IMR-90 (cell line): ENCODE measurements around the gene AKT2. TPM values are rescaled to one million over a fixed set of nuclear protein-coding genes. Genes with fewer than 3 reads are reported as not detected.

Source experiments
- ATAC-seq: fragments of 200-7000 bp; cut with Tn5 transposase; 2 replicates; pipeline ENCODE4 v1.9.1; 2020; ENCODE audit warnings: low read depth, mild to moderate bottlenecking, moderate library complexity
- BruUV-seq: library from RNA; stranded (reverse); fragments of 400-500 nt; replicated peaks from 2 replicates; lab custom pipeline; 2021; lab: Mats Ljungman, UMichigan
- CTCF ChIA-PET: fragments of 300-600 bp; formaldehyde crosslinking; extraction: SDS; loops from one replicate; lab custom pipeline; 2021; ENCODE audit warnings: antibody characterized with exemption; lab: Yijun Ruan, JAX
- POLR2A ChIA-PET: fragments of 300-600 bp; sonication (Branson Sonifier 250); formaldehyde crosslinking; loops from one replicate; lab custom pipeline; 2022; ENCODE audit warnings: antibody characterized with exemption; ENCODE audit not compliant: unreplicated experiment; lab: Charles Lee
- DNase-seq: peaks from one replicate; pipeline ENCODE4 v3.0.0; 2013
- H2AFZ ChIP-seq: replicated peaks from 2 replicates; pipeline ENCODE3; 2013; ENCODE audit warnings: low read length, mild to moderate bottlenecking; ENCODE audit not compliant: poor library complexity
- H2AK5ac ChIP-seq: 2 replicates; pipeline ENCODE4 v1.6.1; 2013; ENCODE audit warnings: low read depth, low read length, inconsistent platforms
- H2AK9ac ChIP-seq: replicated peaks from 2 replicates; pipeline ENCODE3; 2013; ENCODE audit warnings: mild to moderate bottlenecking, low read depth, low read length, moderate library complexity; ENCODE audit not compliant: poor library complexity
- H2BK120ac ChIP-seq: 2 replicates; pipeline ENCODE4 v1.6.1; 2013; ENCODE audit warnings: low read depth, low read length, inconsistent platforms
- H2BK15ac ChIP-seq: 3 replicates; pipeline ENCODE4 v1.6.1; 2013; ENCODE audit warnings: low read depth, low read length, inconsistent platforms
- H2BK20ac ChIP-seq: 2 replicates; pipeline ENCODE4 v1.6.1; 2013; ENCODE audit warnings: low read depth, mild to moderate bottlenecking, inconsistent platforms, low read length, moderate library complexity
- H2BK5ac ChIP-seq: 2 replicates; pipeline ENCODE4 v1.6.1; 2013; ENCODE audit warnings: mild to moderate bottlenecking, low read depth, low read length, inconsistent platforms; ENCODE audit not compliant: poor library complexity, severe bottlenecking
- H3K14ac ChIP-seq: replicated peaks from 2 replicates; pipeline ENCODE4 v1.6.1; 2013; ENCODE audit warnings: low read depth, low read length, inconsistent platforms
- H3K18ac ChIP-seq: 2 replicates; pipeline ENCODE4 v1.6.1; 2013; ENCODE audit warnings: low read depth, low read length, control low read depth
- H3K23ac ChIP-seq: 2 replicates; pipeline ENCODE4 v1.6.1; 2013; ENCODE audit warnings: low read depth, low read length, inconsistent platforms
- H3K27ac ChIP-seq: 2 replicates; pipeline ENCODE4 v1.5.1; 2013; ENCODE audit warnings: mild to moderate bottlenecking, control low read depth, low read length; ENCODE audit not compliant: insufficient read depth
- H3K27me3 ChIP-seq: 2 replicates; pipeline ENCODE4 v1.6.1; 2013; ENCODE audit warnings: low read length; ENCODE audit not compliant: control insufficient read depth, insufficient read depth
- H3K36me3 ChIP-seq: 2 replicates; pipeline ENCODE4 v1.6.1; 2013; ENCODE audit warnings: low read length, mixed read lengths; ENCODE audit not compliant: control insufficient read depth, insufficient read depth
- H3K4ac ChIP-seq: 2 replicates; pipeline ENCODE4 v1.6.1; 2013; ENCODE audit warnings: low read depth, low read length, inconsistent platforms
- H3K4me1 ChIP-seq: 2 replicates; pipeline ENCODE4 v1.6.1; 2013; ENCODE audit warnings: low read length, mixed read lengths; ENCODE audit not compliant: control insufficient read depth, insufficient read depth
- H3K4me2 ChIP-seq: 2 replicates; pipeline ENCODE4 v1.6.1; 2013; ENCODE audit warnings: low read depth, mild to moderate bottlenecking, control low read depth, low read length, moderate library complexity
- H3K4me3 ChIP-seq: 2 replicates; pipeline ENCODE4 v1.5.1; 2013; ENCODE audit warnings: low read depth, mild to moderate bottlenecking, control low read depth, low read length, moderate library complexity; ENCODE audit not compliant: insufficient read depth
- H3K56ac ChIP-seq: 2 replicates; pipeline ENCODE4 v1.6.1; 2013; ENCODE audit warnings: low read length, inconsistent platforms; ENCODE audit not compliant: insufficient read depth; ENCODE audit errors: extremely low read depth
- H3K79me1 ChIP-seq, 2 experiments: 2 replicates each; pipeline ENCODE4 v1.6.1; 2013; ENCODE audit warnings: low read length in 2 of 2, inconsistent platforms in 1 of 2, low read depth in 1 of 2
- H3K9ac ChIP-seq: 2 replicates; pipeline ENCODE4 v1.6.1; 2013; ENCODE audit warnings: low read depth, low read length, control low read depth
- H3K9me1 ChIP-seq: 2 replicates; pipeline ENCODE4 v1.6.1; 2013; ENCODE audit warnings: low read length, inconsistent platforms; ENCODE audit not compliant: insufficient read depth
- H3K9me3 ChIP-seq: 2 replicates; pipeline ENCODE4 v1.6.1; 2013; ENCODE audit warnings: low read length; ENCODE audit not compliant: control insufficient read depth, insufficient read depth
- H4K20me1 ChIP-seq: 2 replicates; pipeline ENCODE4 v1.6.1; 2013; ENCODE audit warnings: low read length, inconsistent platforms; ENCODE audit not compliant: insufficient read depth
- H4K5ac ChIP-seq: 2 replicates; pipeline ENCODE4 v1.6.1; 2013; ENCODE audit warnings: mild to moderate bottlenecking, low read depth, low read length, control low read depth
- H4K8ac ChIP-seq, 2 experiments: 2 replicates each; pipeline ENCODE4 v1.6.1; 2013; ENCODE audit warnings: low read depth in 2 of 2, low read length in 2 of 2, control low read depth in 1 of 2, inconsistent platforms in 1 of 2
- H4K91ac ChIP-seq: 2 replicates; pipeline ENCODE4 v1.6.1; 2013; ENCODE audit warnings: low read depth, low read length, inconsistent platforms; ENCODE audit not compliant: insufficient read depth
- MAFK ChIP-seq: IDR thresholded peaks from 2 replicates; pipeline ENCODE4 v1.6.1; 2012; ENCODE audit warnings: low read depth, low read length, improper control_type of control experiment
- NFE2L2 ChIP-seq: fragments of 150-350 bp; IDR thresholded peaks from 2 replicates; pipeline ENCODE4 v1.6.1; 2016; ENCODE audit warnings: low read depth, mild to moderate bottlenecking, low read length
- POLR2A ChIP-seq: IDR thresholded peaks from 2 replicates; pipeline ENCODE4 v1.6.1; 2012; ENCODE audit warnings: mild to moderate bottlenecking, low read depth, low read length
- WGBS, 2 experiments: methylation state at CpG; one replicate each; pipeline versions ENCODE4 v1.1.5 to v1.1.7; 2013; ENCODE audit warnings: missing lambda C conversion rate in 2 of 2; ENCODE audit not compliant: insufficient read length in 1 of 2; ENCODE audit errors: extremely low coverage in 2 of 2; 5-methylcytosine and 5-hydroxymethylcytosine counted together
- dilution Hi-C: fragments of 300-500 bp; cut with HindIII; formaldehyde crosslinking; loops from one replicate; pipeline ENCODE4 v1.14.3; 2018; ENCODE audit warnings: low sequenced_read_pairs; ENCODE audit not compliant: unreplicated experiment
- in situ Hi-C: fragments of 300-500 bp; cut with MboI; formaldehyde crosslinking; loops from 3 replicates; pipeline ENCODE4 v1.14.3; 2019; ENCODE audit warnings: low sequenced_read_pairs, inconsistent platforms, mixed read lengths
- intact Hi-C: fragments of 100-400 bp; cut with micrococcal nuclease; formaldehyde crosslinking; loops from 2 replicates; pipeline ENCODE4 v1.10.0; 2022
- polyA plus RNA-seq, 3 experiments: library from polyadenylated mRNA; depleted of rRNA; stranded (reverse); fragments of >200 nt; gene quantifications; 2 replicates each; pipeline ENCODE4 v1.2.3, GENCODE V29; 2012; ENCODE audit warnings: low replicate concordance in 1 of 3
- total RNA-seq: library from RNA; depleted of rRNA; stranded (reverse); fragments of >200 nt; gene quantifications from 2 replicates; pipeline ENCODE4 v1.2.3, GENCODE V29; 2012
- TF ChIP-seq, protein P1 (sequence below): conservative IDR thresholded peaks from 2 replicates; pipeline ENCODE4 v1.5.1; 2012; ENCODE audit warnings: mild to moderate bottlenecking, low read depth, low read length, improper control_type of control experiment

AKT2 gene
- total and polyA plus RNA-seq, 2 of the 4 experiments (the other 2 are of a cell fraction), result 61.5 to 104 TPM

- H3K4me1 ChIP-seq, result peaks cover 5% of the 10 kb centered on the region
- WGBS, 2 experiments, result 92% methylated on average over 9 of the region's 22 CpGs; no CpG with 5 or more reads in 1 of the 2 experiments
- H2BK15ac ChIP-seq, result no peak overlapping the region
- no peak overlapping the region for H3K18ac ChIP-seq
- TF ChIP-seq MAFK (no peak), POLR2A (no peak), NFE2L2 (no peak)
- TF ChIP-seq, protein P1, sequence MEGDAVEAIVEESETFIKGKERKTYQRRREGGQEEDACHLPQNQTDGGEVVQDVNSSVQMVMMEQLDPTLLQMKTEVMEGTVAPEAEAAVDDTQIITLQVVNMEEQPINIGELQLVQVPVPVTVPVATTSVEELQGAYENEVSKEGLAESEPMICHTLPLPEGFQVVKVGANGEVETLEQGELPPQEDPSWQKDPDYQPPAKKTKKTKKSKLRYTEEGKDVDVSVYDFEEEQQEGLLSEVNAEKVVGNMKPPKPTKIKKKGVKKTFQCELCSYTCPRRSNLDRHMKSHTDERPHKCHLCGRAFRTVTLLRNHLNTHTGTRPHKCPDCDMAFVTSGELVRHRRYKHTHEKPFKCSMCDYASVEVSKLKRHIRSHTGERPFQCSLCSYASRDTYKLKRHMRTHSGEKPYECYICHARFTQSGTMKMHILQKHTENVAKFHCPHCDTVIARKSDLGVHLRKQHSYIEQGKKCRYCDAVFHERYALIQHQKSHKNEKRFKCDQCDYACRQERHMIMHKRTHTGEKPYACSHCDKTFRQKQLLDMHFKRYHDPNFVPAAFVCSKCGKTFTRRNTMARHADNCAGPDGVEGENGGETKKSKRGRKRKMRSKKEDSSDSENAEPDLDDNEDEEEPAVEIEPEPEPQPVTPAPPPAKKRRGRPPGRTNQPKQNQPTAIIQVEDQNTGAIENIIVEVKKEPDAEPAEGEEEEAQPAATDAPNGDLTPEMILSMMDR, result no peak
- DNase-seq (no peak), ATAC-seq (no peak)
- no peak overlapping the region for H4K8ac ChIP-seq
- no peak overlapping the region for H3K9ac ChIP-seq
- H3K27me3 ChIP-seq, result no peaks in the 10 kb centered on the region
- H3K36me3 ChIP-seq, result peaks cover 26% of the 10 kb centered on the region
- no peak overlapping the region for H2AK5ac ChIP-seq
- H3K4me3 ChIP-seq, result no peak overlapping the region
- BruUV-seq, result no TSS peak
- H4K5ac ChIP-seq, result no peak overlapping the region
- in situ Hi-C loops (no loop called here), intact Hi-C loops (no loop called here), dilution Hi-C loops (no loop called here)
- no peak overlapping the region for H2AFZ ChIP-seq
- ChIA-PET CTCF (no interaction called here), POLR2A (no interaction called here)
- H2BK5ac ChIP-seq, result no peak overlapping the region
- no peak overlapping the region for H3K4ac ChIP-seq
- H3K4me2 ChIP-seq, result no peak overlapping the region
- H2BK120ac ChIP-seq, result no peak overlapping the region
- H3K14ac ChIP-seq, result no peak overlapping the region
- H3K23ac ChIP-seq, result no peak overlapping the region
- H2BK20ac ChIP-seq, result no peak overlapping the region
- no peak overlapping the region for H3K56ac ChIP-seq
- peaks cover 23% of the 10 kb centered on the region for H3K9me1 ChIP-seq
- H3K79me1 ChIP-seq, result peaks cover 20 to 92% of the 10 kb centered on the region in 2 experiments
- H2AK9ac ChIP-seq, result no peak overlapping the region
- no peak overlapping the region for H4K91ac ChIP-seq
- no peaks in the 10 kb centered on the region for H3K9me3 ChIP-seq
- H4K20me1 ChIP-seq, result peaks cover 81% of the 10 kb centered on the region
- no peak overlapping the region for H3K27ac ChIP-seq
Measured at GRCh38 chr19:40265055-40265762, 19.9 kb downstream of the AKT2 start.
